ENCODE data around the gene N4BP2L2. TPM values are rescaled to one million over a fixed set of nuclear protein-coding genes. Genes with fewer than 3 reads are reported as not detected.

N4BP2L2 gene
- total RNA-seq, 1 experiment from 2014 or later: 111 TPM

GRCh38 chr13:32471187-32471922 lies 67.2 kb downstream of the N4BP2L2 start:
- no peak for DNase-seq (ENCODE audit: low read depth)

- DNase-seq (ENCODE audit: low read depth): no peak
Measured at GRCh38 chr13:32468502-32469142, 70.0 kb downstream of the N4BP2L2 start.

- no peak for DNase-seq (ENCODE audit: low read depth)
Measured at GRCh38 chr13:32456591-32456990, 82.0 kb downstream of the N4BP2L2 start.

- DNase-seq (ENCODE audit: low read depth): no peak
Measured at GRCh38 chr13:32455594-32455903, 83.0 kb downstream of the N4BP2L2 start.

- DNase-seq (ENCODE audit: low read depth): no peak
Measured at GRCh38 chr13:32454886-32455593, 83.6 kb downstream of the N4BP2L2 start.

- no peak for DNase-seq (ENCODE audit: low read depth)
Measured at GRCh38 chr13:32453981-32454380, 84.6 kb downstream of the N4BP2L2 start.

- DNase-seq (ENCODE audit: low read depth): no peak
Measured at GRCh38 chr13:32448972-32449371, 89.6 kb downstream of the N4BP2L2 start.

GRCh38 chr13:32447894-32448623 lies 90.5 kb downstream of the N4BP2L2 start:
- no peak for DNase-seq (ENCODE audit: low read depth)

GRCh38 chr13:32446773-32447465 lies 91.7 kb downstream of the N4BP2L2 start:
- no peak for DNase-seq (ENCODE audit: low read depth)

- no peak for DNase-seq (ENCODE audit: low read depth)
Measured at GRCh38 chr13:32446220-32446619, 92.4 kb downstream of the N4BP2L2 start.

GRCh38 chr13:32445461-32445860 lies 93.1 kb downstream of the N4BP2L2 start:
- DNase-seq (ENCODE audit: low read depth): peak; percentile 20

- DNase-seq (ENCODE audit: low read depth): no peak
Measured at GRCh38 chr13:32443111-32443510, 95.5 kb downstream of the N4BP2L2 start.

- no peak for DNase-seq (ENCODE audit: low read depth)
Measured at GRCh38 chr13:32438871-32439270, 99.7 kb downstream of the N4BP2L2 start.

GRCh38 chr13:32432856-32433255 lies 105.7 kb downstream of the N4BP2L2 start:
- DNase-seq (ENCODE audit: low read depth): peak; percentile 49

- DNase-seq (ENCODE audit: low read depth): no peak
Measured at GRCh38 chr13:32431361-32431760, 107.2 kb downstream of the N4BP2L2 start.

- no peak for DNase-seq (ENCODE audit: low read depth)
Measured at GRCh38 chr13:32430018-32430747, 108.4 kb downstream of the N4BP2L2 start.

GRCh38 chr13:32429433-32429909 lies 109.1 kb downstream of the N4BP2L2 start:
- no peak for DNase-seq (ENCODE audit: low read depth)

- no peak for DNase-seq (ENCODE audit: low read depth)
Measured at GRCh38 chr13:32428581-32429432, 109.8 kb downstream of the N4BP2L2 start.

- DNase-seq (ENCODE audit: low read depth): peak; percentile 37
Measured at GRCh38 chr13:32427852-32428580, 110.6 kb downstream of the N4BP2L2 start, which contains the start of gene N4BP2L1. N4BP2L1 (minus strand) TSS chr13:32428130; CDS start chr13:32428082, 48 bp downstream.
